IMR-90 (cell line): ENCODE results near the gene NCBP2. TPM values are rescaled to one million over a fixed set of nuclear protein-coding genes. Genes with fewer than 3 reads are reported as not detected.
A peak's percentile ranks its signal among the peaks of the same experiment; 100 is the strongest.

Experiments used
- ATAC-seq: fragments of 200-7000 bp; cut with Tn5 transposase; 2 replicates; pipeline ENCODE4 v1.9.1; 2020; ENCODE audit warnings: low read depth, mild to moderate bottlenecking, moderate library complexity
- BruUV-seq: library from RNA; stranded (reverse); fragments of 400-500 nt; replicated peaks from 2 replicates; lab custom pipeline; 2021; lab: Mats Ljungman, UMichigan
- CTCF ChIA-PET: fragments of 300-600 bp; formaldehyde crosslinking; extraction: SDS; loops from one replicate; lab custom pipeline; 2021; ENCODE audit warnings: antibody characterized with exemption; lab: Yijun Ruan, JAX
- POLR2A ChIA-PET: fragments of 300-600 bp; sonication (Branson Sonifier 250); formaldehyde crosslinking; loops from one replicate; lab custom pipeline; 2022; ENCODE audit warnings: antibody characterized with exemption; ENCODE audit not compliant: unreplicated experiment; lab: Charles Lee
- DNase-seq: peaks from one replicate; pipeline ENCODE4 v3.0.0; 2013
- H2AFZ ChIP-seq: replicated peaks from 2 replicates; pipeline ENCODE3; 2013; ENCODE audit warnings: low read length, mild to moderate bottlenecking; ENCODE audit not compliant: poor library complexity
- H2AK5ac ChIP-seq: 2 replicates; pipeline ENCODE4 v1.6.1; 2013; ENCODE audit warnings: low read depth, low read length, inconsistent platforms
- H2AK9ac ChIP-seq: replicated peaks from 2 replicates; pipeline ENCODE3; 2013; ENCODE audit warnings: mild to moderate bottlenecking, low read depth, low read length, moderate library complexity; ENCODE audit not compliant: poor library complexity
- H2BK120ac ChIP-seq: 2 replicates; pipeline ENCODE4 v1.6.1; 2013; ENCODE audit warnings: low read depth, low read length, inconsistent platforms
- H2BK15ac ChIP-seq: 3 replicates; pipeline ENCODE4 v1.6.1; 2013; ENCODE audit warnings: low read depth, low read length, inconsistent platforms
- H2BK20ac ChIP-seq: 2 replicates; pipeline ENCODE4 v1.6.1; 2013; ENCODE audit warnings: low read depth, mild to moderate bottlenecking, inconsistent platforms, low read length, moderate library complexity
- H2BK5ac ChIP-seq: 2 replicates; pipeline ENCODE4 v1.6.1; 2013; ENCODE audit warnings: mild to moderate bottlenecking, low read depth, low read length, inconsistent platforms; ENCODE audit not compliant: poor library complexity, severe bottlenecking
- H3K14ac ChIP-seq: replicated peaks from 2 replicates; pipeline ENCODE4 v1.6.1; 2013; ENCODE audit warnings: low read depth, low read length, inconsistent platforms
- H3K18ac ChIP-seq: 2 replicates; pipeline ENCODE4 v1.6.1; 2013; ENCODE audit warnings: low read depth, low read length, control low read depth
- H3K23ac ChIP-seq: 2 replicates; pipeline ENCODE4 v1.6.1; 2013; ENCODE audit warnings: low read depth, low read length, inconsistent platforms
- H3K27ac ChIP-seq: 2 replicates; pipeline ENCODE4 v1.5.1; 2013; ENCODE audit warnings: mild to moderate bottlenecking, control low read depth, low read length; ENCODE audit not compliant: insufficient read depth
- H3K27me3 ChIP-seq: 2 replicates; pipeline ENCODE4 v1.6.1; 2013; ENCODE audit warnings: low read length; ENCODE audit not compliant: control insufficient read depth, insufficient read depth
- H3K36me3 ChIP-seq: 2 replicates; pipeline ENCODE4 v1.6.1; 2013; ENCODE audit warnings: low read length, mixed read lengths; ENCODE audit not compliant: control insufficient read depth, insufficient read depth
- H3K4ac ChIP-seq: 2 replicates; pipeline ENCODE4 v1.6.1; 2013; ENCODE audit warnings: low read depth, low read length, inconsistent platforms
- H3K4me1 ChIP-seq: 2 replicates; pipeline ENCODE4 v1.6.1; 2013; ENCODE audit warnings: low read length, mixed read lengths; ENCODE audit not compliant: control insufficient read depth, insufficient read depth
- H3K4me2 ChIP-seq: 2 replicates; pipeline ENCODE4 v1.6.1; 2013; ENCODE audit warnings: low read depth, mild to moderate bottlenecking, control low read depth, low read length, moderate library complexity
- H3K4me3 ChIP-seq: 2 replicates; pipeline ENCODE4 v1.5.1; 2013; ENCODE audit warnings: low read depth, mild to moderate bottlenecking, control low read depth, low read length, moderate library complexity; ENCODE audit not compliant: insufficient read depth
- H3K56ac ChIP-seq: 2 replicates; pipeline ENCODE4 v1.6.1; 2013; ENCODE audit warnings: low read length, inconsistent platforms; ENCODE audit not compliant: insufficient read depth; ENCODE audit errors: extremely low read depth
- H3K79me1 ChIP-seq, 2 experiments: 2 replicates each; pipeline ENCODE4 v1.6.1; 2013; ENCODE audit warnings: low read length in 2 of 2, inconsistent platforms in 1 of 2, low read depth in 1 of 2
- H3K9ac ChIP-seq: 2 replicates; pipeline ENCODE4 v1.6.1; 2013; ENCODE audit warnings: low read depth, low read length, control low read depth
- H3K9me1 ChIP-seq: 2 replicates; pipeline ENCODE4 v1.6.1; 2013; ENCODE audit warnings: low read length, inconsistent platforms; ENCODE audit not compliant: insufficient read depth
- H3K9me3 ChIP-seq: 2 replicates; pipeline ENCODE4 v1.6.1; 2013; ENCODE audit warnings: low read length; ENCODE audit not compliant: control insufficient read depth, insufficient read depth
- H4K20me1 ChIP-seq: 2 replicates; pipeline ENCODE4 v1.6.1; 2013; ENCODE audit warnings: low read length, inconsistent platforms; ENCODE audit not compliant: insufficient read depth
- H4K5ac ChIP-seq: 2 replicates; pipeline ENCODE4 v1.6.1; 2013; ENCODE audit warnings: mild to moderate bottlenecking, low read depth, low read length, control low read depth
- H4K8ac ChIP-seq, 2 experiments: 2 replicates each; pipeline ENCODE4 v1.6.1; 2013; ENCODE audit warnings: low read depth in 2 of 2, low read length in 2 of 2, control low read depth in 1 of 2, inconsistent platforms in 1 of 2
- H4K91ac ChIP-seq: 2 replicates; pipeline ENCODE4 v1.6.1; 2013; ENCODE audit warnings: low read depth, low read length, inconsistent platforms; ENCODE audit not compliant: insufficient read depth
- BHLHE40 ChIP-seq: fragments of 150-350 bp; IDR thresholded peaks from 2 replicates; pipeline ENCODE4 v1.6.1; 2016; ENCODE audit warnings: mild to moderate bottlenecking, low read depth, low read length
- CEBPB ChIP-seq: IDR thresholded peaks from 2 replicates; pipeline ENCODE4 v1.6.1; 2012; ENCODE audit warnings: low read depth, low read length, improper control_type of control experiment
- CHD1 ChIP-seq: IDR thresholded peaks from 2 replicates; pipeline ENCODE4 v1.6.1; 2012; ENCODE audit warnings: low read depth, low read length, improper control_type of control experiment
- FOS ChIP-seq: fragments of 150-350 bp; IDR thresholded peaks from 2 replicates; pipeline ENCODE4 v1.6.1; 2016; ENCODE audit warnings: low read depth, low read length
- MAFK ChIP-seq: IDR thresholded peaks from 2 replicates; pipeline ENCODE4 v1.6.1; 2012; ENCODE audit warnings: low read depth, low read length, improper control_type of control experiment
- MAZ ChIP-seq: IDR thresholded peaks from 2 replicates; pipeline ENCODE4 v1.6.1; 2012; ENCODE audit warnings: low read depth, mild to moderate bottlenecking, low read length, improper control_type of control experiment, moderate library complexity, borderline replicate concordance
- MXI1 ChIP-seq: IDR thresholded peaks from 2 replicates; pipeline ENCODE4 v1.6.1; 2012; ENCODE audit warnings: low read depth, mild to moderate bottlenecking, low read length, moderate library complexity, borderline replicate concordance
- NFE2L2 ChIP-seq: fragments of 150-350 bp; IDR thresholded peaks from 2 replicates; pipeline ENCODE4 v1.6.1; 2016; ENCODE audit warnings: low read depth, mild to moderate bottlenecking, low read length
- POLR2A ChIP-seq: IDR thresholded peaks from 2 replicates; pipeline ENCODE4 v1.6.1; 2012; ENCODE audit warnings: mild to moderate bottlenecking, low read depth, low read length
- RAD21 ChIP-seq: IDR thresholded peaks from 2 replicates; pipeline ENCODE4 v1.6.1; 2012; ENCODE audit warnings: low read length, improper control_type of control experiment
- RCOR1 ChIP-seq: IDR thresholded peaks from 2 replicates; pipeline ENCODE4 v1.6.1; 2012; ENCODE audit warnings: mild to moderate bottlenecking, low read length, improper control_type of control experiment; ENCODE audit not compliant: insufficient replicate concordance
- RFX5 ChIP-seq: IDR thresholded peaks from 2 replicates; pipeline ENCODE4 v1.8.0; 2012; ENCODE audit warnings: low read depth, mild to moderate bottlenecking, low read length, moderate library complexity
- SMC3 ChIP-seq: fragments of 150-350 bp; IDR thresholded peaks from 2 replicates; pipeline ENCODE4 v1.6.1; 2016; ENCODE audit warnings: low read depth, mild to moderate bottlenecking, antibody characterized with exemption, low read length, moderate library complexity
- WGBS, 2 experiments: methylation state at CpG; one replicate each; pipeline versions ENCODE4 v1.1.5 to v1.1.7; 2013; ENCODE audit warnings: missing lambda C conversion rate in 2 of 2; ENCODE audit not compliant: insufficient read length in 1 of 2; ENCODE audit errors: extremely low coverage in 2 of 2; 5-methylcytosine and 5-hydroxymethylcytosine counted together
- dilution Hi-C: fragments of 300-500 bp; cut with HindIII; formaldehyde crosslinking; loops from one replicate; pipeline ENCODE4 v1.14.3; 2018; ENCODE audit warnings: low sequenced_read_pairs; ENCODE audit not compliant: unreplicated experiment
- in situ Hi-C: fragments of 300-500 bp; cut with MboI; formaldehyde crosslinking; loops from 3 replicates; pipeline ENCODE4 v1.14.3; 2019; ENCODE audit warnings: low sequenced_read_pairs, inconsistent platforms, mixed read lengths
- intact Hi-C: fragments of 100-400 bp; cut with micrococcal nuclease; formaldehyde crosslinking; loops from 2 replicates; pipeline ENCODE4 v1.10.0; 2022
- polyA plus RNA-seq, 3 experiments: library from polyadenylated mRNA; depleted of rRNA; stranded (reverse); fragments of >200 nt; gene quantifications; 2 replicates each; pipeline ENCODE4 v1.2.3, GENCODE V29; 2012; ENCODE audit warnings: low replicate concordance in 1 of 3
- total RNA-seq: library from RNA; depleted of rRNA; stranded (reverse); fragments of >200 nt; gene quantifications from 2 replicates; pipeline ENCODE4 v1.2.3, GENCODE V29; 2012
- TF ChIP-seq, protein P1 (sequence below): conservative IDR thresholded peaks from 2 replicates; pipeline ENCODE4 v1.5.1; 2012; ENCODE audit warnings: mild to moderate bottlenecking, low read depth, low read length, improper control_type of control experiment

Gene NCBP2
- total and polyA plus RNA-seq, 2 of the 4 experiments (the other 2 are of a cell fraction), result 42.8 to 73.6 TPM

DNA sequence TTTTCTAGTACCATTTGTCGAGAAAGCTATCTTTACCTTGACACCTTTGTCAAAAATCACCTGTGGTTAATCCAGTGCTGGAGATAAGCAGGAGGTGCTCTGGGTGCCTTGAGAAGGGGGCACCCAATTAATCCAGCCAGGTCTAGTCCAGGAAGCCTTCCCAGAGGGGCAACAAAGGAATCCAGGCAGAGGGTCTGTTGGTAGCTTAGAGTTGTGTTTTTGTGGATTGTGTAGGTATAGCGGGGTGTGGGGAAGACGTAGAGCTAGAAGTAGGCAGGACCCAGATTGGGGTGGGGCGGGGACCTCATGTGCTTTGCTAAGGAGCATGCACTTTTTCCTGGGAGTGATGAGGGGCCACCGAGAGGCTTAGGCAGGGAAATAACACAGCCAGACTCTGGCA is 32.3 kb upstream of the NCBP2 start:
- ATAC-seq (no peak), DNase-seq (no peak)
- no peak overlapping the region for H3K18ac ChIP-seq
- no peak overlapping the region for H4K8ac ChIP-seq
- no peak overlapping the region for H3K4me2 ChIP-seq
- no peak overlapping the region for H3K56ac ChIP-seq
- WGBS, 2 experiments, result 78% methylated on average over 3 of the region's 5 CpGs; no CpG with 5 or more reads in 1 of the 2 experiments
- in situ Hi-C loops (loop anchor here (10.0 to 25.0 kb wide), 2 partner anchors 210 to 362 kb away; no protein-coding TSS in a partner anchor), dilution Hi-C loops (no loop called here), intact Hi-C loops (no loop called here)
- no peaks in the 10 kb centered on the region for H3K79me1 ChIP-seq
- H4K91ac ChIP-seq, result no peak overlapping the region
- H2BK120ac ChIP-seq, result no peak overlapping the region
- H2AK5ac ChIP-seq, result no peak overlapping the region
- H2BK5ac ChIP-seq, result no peak overlapping the region
- peak overlapping the region; percentile 32 for H2AFZ ChIP-seq
- H2BK20ac ChIP-seq, result no peak overlapping the region
- H3K27me3 ChIP-seq, result peaks cover 5% of the 10 kb centered on the region; the same call in 1 of the 2 replicates
- H2AK9ac ChIP-seq, result no peak overlapping the region
- H2BK15ac ChIP-seq, result no peak overlapping the region
- ChIA-PET POLR2A (no interaction called here), CTCF (no interaction called here)
- BruUV-seq, result no TSS peak
- no peaks in the 10 kb centered on the region for H3K4me1 ChIP-seq
- no peaks in the 10 kb centered on the region for H3K36me3 ChIP-seq
- H3K27ac ChIP-seq, result no peak overlapping the region
- H4K20me1 ChIP-seq, result no peaks in the 10 kb centered on the region
- H3K4ac ChIP-seq, result no peak overlapping the region
- no peak overlapping the region for H3K9ac ChIP-seq
- no peak overlapping the region for H4K5ac ChIP-seq
- no peaks in the 10 kb centered on the region for H3K9me1 ChIP-seq
- no peak for TF ChIP-seq RFX5
- TF ChIP-seq CEBPB, result no peak
- no peak for TF ChIP-seq SMC3
- TF ChIP-seq, protein P1, sequence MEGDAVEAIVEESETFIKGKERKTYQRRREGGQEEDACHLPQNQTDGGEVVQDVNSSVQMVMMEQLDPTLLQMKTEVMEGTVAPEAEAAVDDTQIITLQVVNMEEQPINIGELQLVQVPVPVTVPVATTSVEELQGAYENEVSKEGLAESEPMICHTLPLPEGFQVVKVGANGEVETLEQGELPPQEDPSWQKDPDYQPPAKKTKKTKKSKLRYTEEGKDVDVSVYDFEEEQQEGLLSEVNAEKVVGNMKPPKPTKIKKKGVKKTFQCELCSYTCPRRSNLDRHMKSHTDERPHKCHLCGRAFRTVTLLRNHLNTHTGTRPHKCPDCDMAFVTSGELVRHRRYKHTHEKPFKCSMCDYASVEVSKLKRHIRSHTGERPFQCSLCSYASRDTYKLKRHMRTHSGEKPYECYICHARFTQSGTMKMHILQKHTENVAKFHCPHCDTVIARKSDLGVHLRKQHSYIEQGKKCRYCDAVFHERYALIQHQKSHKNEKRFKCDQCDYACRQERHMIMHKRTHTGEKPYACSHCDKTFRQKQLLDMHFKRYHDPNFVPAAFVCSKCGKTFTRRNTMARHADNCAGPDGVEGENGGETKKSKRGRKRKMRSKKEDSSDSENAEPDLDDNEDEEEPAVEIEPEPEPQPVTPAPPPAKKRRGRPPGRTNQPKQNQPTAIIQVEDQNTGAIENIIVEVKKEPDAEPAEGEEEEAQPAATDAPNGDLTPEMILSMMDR, result no peak
- no peak for TF ChIP-seq NFE2L2
- TF ChIP-seq MAFK, result no peak
- TF ChIP-seq RCOR1, result no peak
- no peak for TF ChIP-seq CHD1
- no peak for TF ChIP-seq MAZ
- TF ChIP-seq RAD21, result no peak
- TF ChIP-seq BHLHE40, result no peak
- no peak for TF ChIP-seq FOS
- TF ChIP-seq MXI1, result no peak
- no peak for TF ChIP-seq POLR2A
- H3K14ac ChIP-seq, result no peak overlapping the region
- H3K4me3 ChIP-seq, result no peak overlapping the region
- no peak overlapping the region for H3K23ac ChIP-seq
- H3K9me3 ChIP-seq, result no peaks in the 10 kb centered on the region
